Neural crest cell (in vitro differentiated cells): ENCODE data around the gene QRFP. TPM values are rescaled to one million over a fixed set of nuclear protein-coding genes. Genes with fewer than 3 reads are reported as not detected.
"Not testable (repeated sequence)": the region's sequence is repeated elsewhere in the genome, so short reads cannot be mapped to it uniquely, and the experiment has no call there.

Experiments
- DNase-seq: peaks from one replicate; pipeline ENCODE4 v3.0.0; 2021; ENCODE audit warnings: low read depth, mixed read lengths, low spot score
- H3K27ac Mint-ChIP-seq: one replicate; pipeline ENCODE4 v1.8.0; 2021; ENCODE audit warnings: mild to moderate bottlenecking, mixed read lengths; ENCODE audit not compliant: unreplicated experiment
- H3K27me3 Mint-ChIP-seq: 2 replicates; pipeline ENCODE4 v1.8.0; 2021; ENCODE audit warnings: low read depth, mild to moderate bottlenecking, mixed read lengths
- H3K36me3 Mint-ChIP-seq: 2 replicates; pipeline ENCODE4 v1.8.0; 2021; ENCODE audit warnings: low read depth, mild to moderate bottlenecking, mixed read lengths
- H3K4me1 Mint-ChIP-seq: 2 replicates; pipeline ENCODE4 v1.8.0; 2021; ENCODE audit warnings: mixed read lengths
- H3K4me3 Mint-ChIP-seq: one replicate; pipeline ENCODE4 v1.8.0; 2021; ENCODE audit warnings: mild to moderate bottlenecking, mixed read lengths
- H3K9me3 Mint-ChIP-seq: 2 replicates; pipeline ENCODE4 v1.8.0; 2021; ENCODE audit warnings: mixed read lengths
- total RNA-seq: library from RNA; stranded (reverse); gene quantifications from 2 replicates; pipeline ENCODE4 v1.2.1, GENCODE V29; 2021
- TF ChIP-seq, protein P1 (sequence below): fragments of 200-600 bp; sonication (generic); conservative IDR thresholded peaks from 2 replicates; pipeline ENCODE4 v1.5.0; 2021; ENCODE audit warnings: antibody characterized with exemption, mild to moderate bottlenecking

Gene QRFP
- total RNA-seq, 1 donor from 2014 or later, result not detected

- H3K36me3 Mint-ChIP-seq, result peaks cover 6% of the 10 kb centered on the region
- no peak for DNase-seq
- H3K4me3 Mint-ChIP-seq, result no peak overlapping the region
- TF ChIP-seq, protein P1, sequence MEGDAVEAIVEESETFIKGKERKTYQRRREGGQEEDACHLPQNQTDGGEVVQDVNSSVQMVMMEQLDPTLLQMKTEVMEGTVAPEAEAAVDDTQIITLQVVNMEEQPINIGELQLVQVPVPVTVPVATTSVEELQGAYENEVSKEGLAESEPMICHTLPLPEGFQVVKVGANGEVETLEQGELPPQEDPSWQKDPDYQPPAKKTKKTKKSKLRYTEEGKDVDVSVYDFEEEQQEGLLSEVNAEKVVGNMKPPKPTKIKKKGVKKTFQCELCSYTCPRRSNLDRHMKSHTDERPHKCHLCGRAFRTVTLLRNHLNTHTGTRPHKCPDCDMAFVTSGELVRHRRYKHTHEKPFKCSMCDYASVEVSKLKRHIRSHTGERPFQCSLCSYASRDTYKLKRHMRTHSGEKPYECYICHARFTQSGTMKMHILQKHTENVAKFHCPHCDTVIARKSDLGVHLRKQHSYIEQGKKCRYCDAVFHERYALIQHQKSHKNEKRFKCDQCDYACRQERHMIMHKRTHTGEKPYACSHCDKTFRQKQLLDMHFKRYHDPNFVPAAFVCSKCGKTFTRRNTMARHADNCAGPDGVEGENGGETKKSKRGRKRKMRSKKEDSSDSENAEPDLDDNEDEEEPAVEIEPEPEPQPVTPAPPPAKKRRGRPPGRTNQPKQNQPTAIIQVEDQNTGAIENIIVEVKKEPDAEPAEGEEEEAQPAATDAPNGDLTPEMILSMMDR, result no peak
- H3K27ac Mint-ChIP-seq, result no peak overlapping the region
- H3K4me1 Mint-ChIP-seq, result peaks cover 29% of the 10 kb centered on the region
- no peaks in the 10 kb centered on the region for H3K27me3 Mint-ChIP-seq
- no peaks in the 10 kb centered on the region for H3K9me3 Mint-ChIP-seq
Observed at GRCh38 chr9:130856474-130856873, 40.1 kb downstream of the QRFP start.

DNA sequence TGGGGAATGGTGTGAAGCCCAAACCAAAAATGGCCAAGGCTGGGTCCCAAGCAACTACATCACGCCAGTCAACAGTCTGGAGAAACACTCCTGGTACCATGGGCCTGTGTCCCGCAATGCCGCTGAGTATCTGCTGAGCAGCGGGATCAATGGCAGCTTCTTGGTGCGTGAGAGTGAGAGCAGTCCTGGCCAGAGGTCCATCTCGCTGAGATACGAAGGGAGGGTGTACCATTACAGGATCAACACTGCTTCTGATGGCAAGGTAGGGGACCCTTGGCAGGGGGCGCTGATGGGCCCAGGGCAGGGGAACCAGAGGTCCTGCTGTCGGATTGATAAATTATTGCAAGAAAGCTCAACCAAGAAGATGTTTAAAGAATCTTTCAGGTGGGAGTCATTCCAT lies 41.8 kb downstream of the QRFP start:
- Mint-ChIP-seq H3K36me3 (peaks cover 6% of the 10 kb centered on the region), H3K4me1 (peaks cover 17% of the 10 kb centered on the region), H3K27me3 (no peaks in the 10 kb centered on the region), H3K27ac (peak overlapping the region; percentile 81), H3K9me3 (no peaks in the 10 kb centered on the region), H3K4me3 (no peak overlapping the region)
- DNase-seq, result no peak
- TF ChIP-seq, protein P1, result no peak

DNA sequence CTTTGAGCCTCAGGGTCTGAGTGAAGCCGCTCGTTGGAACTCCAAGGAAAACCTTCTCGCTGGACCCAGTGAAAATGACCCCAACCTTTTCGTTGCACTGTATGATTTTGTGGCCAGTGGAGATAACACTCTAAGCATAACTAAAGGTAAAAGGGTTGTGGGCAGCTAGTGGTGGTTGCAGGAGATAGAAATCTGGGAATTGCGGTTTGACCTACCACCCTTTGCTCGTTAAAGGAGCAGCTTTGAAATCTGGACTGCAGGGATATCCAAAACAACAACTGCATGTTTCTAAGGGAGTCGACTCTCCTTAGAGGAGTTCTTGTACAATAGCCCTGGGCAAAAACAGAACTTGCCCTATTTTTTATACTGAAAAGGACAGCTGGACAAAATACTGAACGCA lies 42.5 kb downstream of the QRFP start:
- Mint-ChIP-seq H3K4me3 (no peak overlapping the region), H3K27me3 (no peaks in the 10 kb centered on the region), H3K36me3 (peaks cover 6% of the 10 kb centered on the region), H3K4me1 (peaks cover 18% of the 10 kb centered on the region), H3K27ac (no peak overlapping the region), H3K9me3 (no peaks in the 10 kb centered on the region)
- no peak for DNase-seq
- TF ChIP-seq, protein P1, result no peak

DNA sequence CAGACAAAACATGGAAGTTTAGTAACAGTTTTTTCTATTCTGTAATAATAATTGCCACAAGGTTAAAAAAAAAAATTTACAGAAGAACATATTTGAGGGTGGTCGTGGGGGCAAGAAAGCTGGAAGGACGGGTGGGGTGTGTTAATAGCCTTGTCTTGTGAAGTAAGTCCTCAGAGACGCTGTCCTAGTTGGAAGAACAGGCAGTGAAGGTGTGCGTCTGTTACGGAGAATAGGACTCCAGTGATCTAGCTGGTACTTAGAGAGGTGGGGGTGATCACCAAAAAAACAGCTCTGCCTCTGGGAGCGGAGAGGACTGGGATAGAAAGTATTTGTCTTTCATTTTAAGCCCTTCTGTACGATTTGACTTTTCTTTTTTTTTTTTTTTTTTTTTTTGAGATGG lies 43.8 kb downstream of the QRFP start:
- DNase-seq, result no peak
- Mint-ChIP-seq H3K4me3 (no peak overlapping the region), H3K9me3 (no peaks in the 10 kb centered on the region), H3K36me3 (peaks cover 6% of the 10 kb centered on the region), H3K27ac (no peak overlapping the region), H3K27me3 (no peaks in the 10 kb centered on the region), H3K4me1 (peaks cover 17% of the 10 kb centered on the region)
- TF ChIP-seq, protein P1, result no peak

DNA sequence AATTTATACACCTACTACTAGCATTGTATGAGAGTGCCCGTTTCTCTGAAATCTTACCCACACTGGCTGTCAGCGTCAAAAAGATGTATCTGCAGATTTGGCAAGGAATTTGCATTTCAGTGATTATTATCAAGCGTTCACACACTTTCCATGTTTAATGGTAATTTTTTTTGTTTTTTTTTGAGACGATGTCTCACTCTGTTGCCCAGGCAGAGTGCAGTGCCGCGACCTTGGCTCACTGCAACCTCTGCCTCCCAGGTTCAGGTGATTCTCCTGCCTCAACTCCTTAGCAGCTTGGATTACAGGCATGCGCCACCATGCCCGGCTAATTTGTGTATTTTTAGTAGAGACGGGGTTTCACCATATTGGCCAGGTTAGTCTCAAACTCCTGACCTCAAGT lies 47.3 kb downstream of the QRFP start:
- no peak overlapping the region for H3K4me3 Mint-ChIP-seq
- H3K9me3 Mint-ChIP-seq, result no peaks in the 10 kb centered on the region
- TF ChIP-seq, protein P1, result no peak
- DNase-seq, result no peak
- H3K4me1 Mint-ChIP-seq, result peaks cover 42% of the 10 kb centered on the region
- no peaks in the 10 kb centered on the region for H3K27me3 Mint-ChIP-seq
- H3K36me3 Mint-ChIP-seq, result peaks cover 2% of the 10 kb centered on the region
- no peak overlapping the region for H3K27ac Mint-ChIP-seq

DNA sequence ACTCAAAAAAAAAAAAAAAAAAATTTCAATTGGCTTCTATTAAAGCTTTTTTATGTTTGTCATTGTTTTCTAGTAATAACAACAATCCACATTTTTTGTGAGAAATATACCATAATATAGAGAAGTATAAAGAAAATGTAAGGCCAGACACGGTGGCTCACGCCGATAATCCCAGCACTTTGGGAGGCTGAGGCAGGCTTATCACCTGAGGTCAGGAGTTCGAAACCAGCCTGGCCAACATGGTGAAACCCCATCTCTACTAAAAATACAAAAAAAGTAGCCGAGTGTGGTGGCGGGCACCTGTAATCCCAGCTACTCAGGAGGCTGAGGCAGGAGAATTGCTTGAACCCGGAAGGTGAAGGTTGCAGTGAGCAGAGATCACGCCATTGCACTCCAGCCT lies 48.1 kb downstream of the QRFP start:
- peaks cover 49% of the 10 kb centered on the region for H3K4me1 Mint-ChIP-seq
- H3K4me3 Mint-ChIP-seq, H3K36me3 Mint-ChIP-seq, H3K27ac Mint-ChIP-seq, DNase-seq, H3K9me3 Mint-ChIP-seq, H3K27me3 Mint-ChIP-seq: not testable (repeated sequence)
